OCI-LY3 (cell line): Measurements from ENCODE around the gene STK4.

ENCODE experiments used
- CTCF ChIP-seq: fragments of 200-600, 300-600 bp; sonication (generic); IDR thresholded peaks from 2 replicates; pipeline ENCODE4 v1.5.1; 2014; ENCODE audit warnings: antibody characterized with exemption, low read length, low read depth
- EZH2phosphoT487 ChIP-seq: fragments of 200-600 bp; shearing (Covaris generic); IDR thresholded peaks from 2 replicates; pipeline ENCODE4 v1.6.1; 2018; ENCODE audit warnings: antibody characterized with exemption, mixed run types, low read depth

GRCh38 chr20:45052698-45053429, 86.6 kb downstream of the STK4 start:
- TF ChIP-seq CTCF (no peak), EZH2phosphoT487 (no peak)
